GM12878 (cell line): ENCODE measurements around the gene CSF2. TPM values are rescaled to one million over a fixed set of nuclear protein-coding genes. Genes with fewer than 3 reads are reported as not detected.
"Not testable (repeated sequence)": the region's sequence is repeated elsewhere in the genome, so short reads cannot be mapped to it uniquely, and the experiment has no call there.

Experiments
- ATAC-seq: fragments of 200-7000 bp; cut with Tn5 transposase; 3 replicates; pipeline ENCODE4 v1.9.1; 2020; ENCODE audit warnings: mild to moderate bottlenecking, moderate library complexity
- BruUV-seq: library from RNA; stranded (reverse); fragments of 400-500 nt; replicated peaks from 2 replicates; lab custom pipeline; 2021; lab: Mats Ljungman, UMichigan
- CTCF ChIA-PET: fragments of 300-600 bp; sonication (Branson Sonifier 250); formaldehyde crosslinking; extraction: SDS; loops from one replicate; lab custom pipeline; 2021; ENCODE audit warnings: inconsistent platforms; lab: Yijun Ruan, JAX
- POLR2A ChIA-PET: fragments of 350-600 bp; formaldehyde crosslinking; extraction: SDS; loops from one replicate; lab custom pipeline; 2021; ENCODE audit warnings: inconsistent platforms; lab: Charles Lee
- RAD21 ChIA-PET: fragments of 300-600 bp; sonication (Branson Sonifier 250); formaldehyde crosslinking; loops from one replicate; lab custom pipeline; 2023; ENCODE audit warnings: antibody characterized with exemption; ENCODE audit not compliant: unreplicated experiment; lab: Charles Lee
- SMC1A ChIA-PET: fragments of 300-600 bp; sonication (Branson Sonifier 250); formaldehyde crosslinking; loops from one replicate; lab custom pipeline; 2023; ENCODE audit not compliant: unreplicated experiment, uncharacterized antibody; lab: Charles Lee
- DNase-seq: peaks from one replicate; pipeline ENCODE4 v3.0.0-alpha.2; 2011; ENCODE audit warnings: low read depth, low spot score
- FAIRE-seq: peaks from 3 replicates; lab custom pipeline; 2011; peaks lifted over from hg19 to GRCh38; lab: Jason Lieb, UNC
- H2AFZ ChIP-seq: 2 replicates; pipeline ENCODE4 v1.6.0; 2011; ENCODE audit warnings: low read depth, low read length, control low read depth; ENCODE audit not compliant: control insufficient read depth
- H3K27ac ChIP-seq: 2 replicates; pipeline ENCODE4 v1.5.1; 2011; ENCODE audit warnings: control low read depth; ENCODE audit not compliant: control insufficient read depth, insufficient read depth
- H3K27me3 ChIP-seq, 2 experiments: replicated peaks in 1 of 2; 2 replicates each; pipeline versions ENCODE4 v1.6.0 to v1.6.1; 2011; ENCODE audit warnings: low read length in 1 of 2; ENCODE audit not compliant: control insufficient read depth in 2 of 2, insufficient read depth in 2 of 2
- H3K36me3 ChIP-seq, 2 experiments: 2 replicates each; pipeline ENCODE4 v1.5.1; 2011; ENCODE audit warnings: low read length in 1 of 2; ENCODE audit not compliant: control insufficient read depth in 2 of 2, insufficient read depth in 2 of 2
- H3K4me1 ChIP-seq: 2 replicates; pipeline ENCODE4 v1.6.1; 2011; ENCODE audit warnings: mild to moderate bottlenecking, low read length, moderate library complexity, mixed read lengths; ENCODE audit not compliant: control insufficient read depth, insufficient read depth
- H3K4me2 ChIP-seq: 2 replicates; pipeline ENCODE4 v1.6.0; 2011; ENCODE audit warnings: control low read depth; ENCODE audit not compliant: control insufficient read depth, insufficient read depth
- H3K4me3 ChIP-seq: fragments of 200-600 bp; sonication (generic); 2 replicates; pipeline ENCODE4 v1.5.1; 2016
- H3K79me2 ChIP-seq: 2 replicates; pipeline ENCODE4 v1.6.0; 2011; ENCODE audit warnings: low read length; ENCODE audit not compliant: control insufficient read depth, insufficient read depth
- H3K9ac ChIP-seq: 2 replicates; pipeline ENCODE4 v1.8.0; 2011; ENCODE audit warnings: low read length, control low read depth, mixed read lengths; ENCODE audit not compliant: control insufficient read depth, insufficient read depth
- H3K9me3 ChIP-seq: replicated peaks from 3 replicates; pipeline ENCODE4 v1.5.1; 2011; ENCODE audit warnings: mild to moderate bottlenecking, low read length; ENCODE audit not compliant: control insufficient read depth, insufficient read depth
- H4K20me1 ChIP-seq: 2 replicates; pipeline ENCODE4 v1.6.0; 2011; ENCODE audit not compliant: control insufficient read depth, insufficient read depth
- WGBS: methylation state at CpG from one replicate; pipeline ENCODE4 v1.1.6; 2016; ENCODE audit warnings: low lambda C conversion rate; ENCODE audit not compliant: insufficient replicate concordance, insufficient coverage; ENCODE audit errors: missing lambda C conversion rate; 5-methylcytosine and 5-hydroxymethylcytosine counted together
- in situ Hi-C: fragments of 300-500 bp; cut with MboI; formaldehyde crosslinking; loops from 9 replicates; pipeline ENCODE4 v1.14.3; 2018; ENCODE audit warnings: mixed read lengths
- intact Hi-C: fragments of 100-400 bp; cut with micrococcal nuclease; formaldehyde crosslinking; loops from one replicate; pipeline ENCODE4 v1.14.2; 2022; ENCODE audit not compliant: unreplicated experiment
- polyA plus RNA-seq, 11 experiments: library from polyadenylated mRNA; depleted of rRNA in 4 of 11; unstranded in 6 of 11; stranded (reverse) in 5 of 11; fragments of >200 nt; fragmentation: Nextera tagmentation in 4 of 11; fragmentation: Illumina TruSeq in 1 of 11; extraction: Ambion mirVana in 4 of 11; extraction: Trizol in 1 of 11; gene quantifications; 1 replicate in 1 of 11; 2 replicates in 10 of 11; pipeline versions ENCODE4 v1.2.1 to v1.2.3, GENCODE V29; 2011 to 2016; ENCODE audit warnings: inconsistent platforms in 2 of 11, missing spikeins in 2 of 11, low read depth in 1 of 11
- small RNA-seq: library from RNA; depleted of rRNA; stranded (forward); fragments of <200 nt; gene quantifications from one replicate; pipeline ENCODE3, GENCODE V24; 2014
- total RNA-seq, 4 experiments: library from RNA; depleted of rRNA in 3 of 4; stranded (reverse); fragments of >200 nt in 3 of 4; fragmentation: Illumina TruSeq in 1 of 4; extraction: Trizol in 1 of 4; gene quantifications; 2 replicates each; pipeline versions ENCODE4 v1.2.1 to v1.2.3, GENCODE V29; 2013 to 2021

CSF2 gene
- total and polyA plus RNA-seq, 10 of the 15 experiments (the other 5 are each of a cell fraction or from before 2014, with no cell fraction given): 0.15 to 2.0 (median 0.69) TPM; not detected in 2

DNA sequence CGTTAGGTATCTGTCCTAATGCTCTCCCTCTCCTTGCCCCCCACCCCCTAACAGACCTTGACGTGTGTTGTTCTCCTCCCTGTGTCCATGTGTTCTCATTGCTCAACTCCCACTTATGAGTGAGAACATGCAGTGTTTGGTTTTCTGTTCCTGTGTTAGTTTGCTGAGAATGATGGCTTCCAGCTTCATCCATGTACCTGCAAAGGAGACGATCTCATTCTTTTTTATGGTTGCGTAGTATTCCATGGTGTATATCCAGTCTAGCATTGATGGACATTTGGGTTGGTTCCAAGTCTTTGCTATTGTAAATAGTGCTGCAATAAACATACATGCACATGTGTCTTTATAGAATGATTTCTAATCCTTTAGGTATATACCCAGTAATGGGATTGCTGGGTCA, 50.0 kb downstream of the CSF2 start:
- BruUV-seq, H3K4me2 ChIP-seq, H3K27ac ChIP-seq, DNase-seq, H3K79me2 ChIP-seq, H3K4me1 ChIP-seq, ATAC-seq, H3K9ac ChIP-seq, H3K27me3 ChIP-seq, POLR2A ChIA-PET, in situ Hi-C loops, H3K36me3 ChIP-seq, RAD21 ChIA-PET, SMC1A ChIA-PET, H4K20me1 ChIP-seq, H3K4me3 ChIP-seq, H2AFZ ChIP-seq, intact Hi-C loops, H3K9me3 ChIP-seq, CTCF ChIA-PET, FAIRE-seq: not testable (repeated sequence)
- WGBS: 68% methylated on average over 4 of the region's 4 CpGs

Small RNAs within 50 kb of the gene (small RNA-seq; reads per million reads assigned to genes)
- not detected for gene RF00285

Other genes starting within 250 kb of the CSF2 start
- gene MEIKIN, start 128.1 kb upstream of the CSF2 start, total RNA-seq (2014; rRNA removed): not detected in 2 replicates
- not detected in 2 replicates for gene MEIKIN, start 128.1 kb upstream of the CSF2 start, total RNA-seq (2014; rRNA removed; fragmentation: Illumina TruSeq; extraction: Trizol)
- not detected in 2 replicates for gene MEIKIN, start 128.1 kb upstream of the CSF2 start, total RNA-seq (2021)
- gene MEIKIN, start 128.1 kb upstream of the CSF2 start, polyA plus RNA-seq (2011; rRNA removed): not detected in 2 replicates
- not detected in 2 replicates for gene MEIKIN, start 128.1 kb upstream of the CSF2 start, polyA plus RNA-seq (2014; fragmentation: Illumina TruSeq; extraction: Trizol)
- not detected for gene MEIKIN, start 128.1 kb upstream of the CSF2 start, polyA plus RNA-seq (2014; fragmentation: Nextera tagmentation; extraction: Ambion mirVana)
- not detected in 2 replicates for gene MEIKIN, start 128.1 kb upstream of the CSF2 start, polyA plus RNA-seq (2014; rRNA removed)
- not detected for gene MEIKIN, start 128.1 kb upstream of the CSF2 start, polyA plus RNA-seq (2016; fragmentation: Nextera tagmentation; extraction: Ambion mirVana)
- gene ACSL6, start 62.1 kb upstream of the CSF2 start, total RNA-seq (2014; rRNA removed): not detected in 2 replicates
- gene ACSL6, start 62.1 kb upstream of the CSF2 start, total RNA-seq (2014; rRNA removed; fragmentation: Illumina TruSeq; extraction: Trizol): 0.09 TPM in 1 of 2 replicates, not detected in the other
- gene ACSL6, start 62.1 kb upstream of the CSF2 start, total RNA-seq (2021): 0.05 TPM in 1 of 2 replicates, not detected in the other
- not detected in 2 replicates for gene ACSL6, start 62.1 kb upstream of the CSF2 start, polyA plus RNA-seq (2011; rRNA removed)
- 0.06 and 0.10 TPM in 2 replicates for gene ACSL6, start 62.1 kb upstream of the CSF2 start, polyA plus RNA-seq (2014; fragmentation: Illumina TruSeq; extraction: Trizol)
- gene ACSL6, start 62.1 kb upstream of the CSF2 start, polyA plus RNA-seq (2014; fragmentation: Nextera tagmentation; extraction: Ambion mirVana): not detected
- gene ACSL6, start 62.1 kb upstream of the CSF2 start, polyA plus RNA-seq (2014; rRNA removed): 0.53 TPM in 1 of 2 replicates, not detected in the other
- gene ACSL6, start 62.1 kb upstream of the CSF2 start, polyA plus RNA-seq (2016; fragmentation: Nextera tagmentation; extraction: Ambion mirVana): not detected
- not detected in 2 replicates for gene IL3, start 13.1 kb upstream of the CSF2 start, total RNA-seq (2014; rRNA removed)
- gene IL3, start 13.1 kb upstream of the CSF2 start, total RNA-seq (2014; rRNA removed; fragmentation: Illumina TruSeq; extraction: Trizol): not detected in 2 replicates
- not detected in 2 replicates for gene IL3, start 13.1 kb upstream of the CSF2 start, total RNA-seq (2021)
- gene IL3, start 13.1 kb upstream of the CSF2 start, polyA plus RNA-seq (2011; rRNA removed): not detected in 2 replicates
- gene IL3, start 13.1 kb upstream of the CSF2 start, polyA plus RNA-seq (2014; fragmentation: Illumina TruSeq; extraction: Trizol): not detected in 2 replicates
- not detected for gene IL3, start 13.1 kb upstream of the CSF2 start, polyA plus RNA-seq (2014; fragmentation: Nextera tagmentation; extraction: Ambion mirVana)
- gene IL3, start 13.1 kb upstream of the CSF2 start, polyA plus RNA-seq (2014; rRNA removed): not detected in 2 replicates
- not detected for gene IL3, start 13.1 kb upstream of the CSF2 start, polyA plus RNA-seq (2016; fragmentation: Nextera tagmentation; extraction: Ambion mirVana)
- gene P4HA2, start 154.1 kb downstream of the CSF2 start, total RNA-seq (2014; rRNA removed): 6.9 and 7.7 TPM in 2 replicates
- gene P4HA2, start 154.1 kb downstream of the CSF2 start, total RNA-seq (2014; rRNA removed; fragmentation: Illumina TruSeq; extraction: Trizol): 5.4 and 6.2 TPM in 2 replicates
- 7.3 and 7.9 TPM in 2 replicates for gene P4HA2, start 154.1 kb downstream of the CSF2 start, total RNA-seq (2021)
- gene P4HA2, start 154.1 kb downstream of the CSF2 start, polyA plus RNA-seq (2011; rRNA removed): 7.2 and 7.6 TPM in 2 replicates
- 4.9 and 6.0 TPM in 2 replicates for gene P4HA2, start 154.1 kb downstream of the CSF2 start, polyA plus RNA-seq (2014; fragmentation: Illumina TruSeq; extraction: Trizol)
- gene P4HA2, start 154.1 kb downstream of the CSF2 start, polyA plus RNA-seq (2014; fragmentation: Nextera tagmentation; extraction: Ambion mirVana): 10 to 100 TPM in 1 of 2 experiments, 1 to 10 TPM in 1; 9.1 to 10.6 TPM
- 4.7 and 5.7 TPM in 2 replicates for gene P4HA2, start 154.1 kb downstream of the CSF2 start, polyA plus RNA-seq (2014; rRNA removed)
- gene P4HA2, start 154.1 kb downstream of the CSF2 start, polyA plus RNA-seq (2016; fragmentation: Nextera tagmentation; extraction: Ambion mirVana): 10 to 100 TPM in 1 of 2 experiments, 1 to 10 TPM in 1; 7.4 to 10.9 TPM
- 0.22 and 0.62 TPM in 2 replicates for gene PDLIM4, start 183.9 kb downstream of the CSF2 start, total RNA-seq (2014; rRNA removed)
- gene PDLIM4, start 183.9 kb downstream of the CSF2 start, total RNA-seq (2014; rRNA removed; fragmentation: Illumina TruSeq; extraction: Trizol): 0.18 TPM in 1 of 2 replicates, not detected in the other
- 0.24 and 0.36 TPM in 2 replicates for gene PDLIM4, start 183.9 kb downstream of the CSF2 start, total RNA-seq (2021)
- gene PDLIM4, start 183.9 kb downstream of the CSF2 start, polyA plus RNA-seq (2011; rRNA removed): 0.69 and 1.7 TPM in 2 replicates
- not detected in 2 replicates for gene PDLIM4, start 183.9 kb downstream of the CSF2 start, polyA plus RNA-seq (2014; fragmentation: Illumina TruSeq; extraction: Trizol)
- gene PDLIM4, start 183.9 kb downstream of the CSF2 start, polyA plus RNA-seq (2014; fragmentation: Nextera tagmentation; extraction: Ambion mirVana): not detected
- gene PDLIM4, start 183.9 kb downstream of the CSF2 start, polyA plus RNA-seq (2014; rRNA removed): 0.13 and 0.51 TPM in 2 replicates
- gene PDLIM4, start 183.9 kb downstream of the CSF2 start, polyA plus RNA-seq (2016; fragmentation: Nextera tagmentation; extraction: Ambion mirVana): under 1 TPM; 0.39 to 0.86 TPM
- gene SLC22A4, start 220.6 kb downstream of the CSF2 start, total RNA-seq (2014; rRNA removed): 0.11 and 0.27 TPM in 2 replicates
- 0.09 TPM in 1 of 2 replicates, not detected in the other for gene SLC22A4, start 220.6 kb downstream of the CSF2 start, total RNA-seq (2014; rRNA removed; fragmentation: Illumina TruSeq; extraction: Trizol)
- 0.13 and 0.21 TPM in 2 replicates for gene SLC22A4, start 220.6 kb downstream of the CSF2 start, total RNA-seq (2021)
- 0.06 and 0.10 TPM in 2 replicates for gene SLC22A4, start 220.6 kb downstream of the CSF2 start, polyA plus RNA-seq (2011; rRNA removed)
- gene SLC22A4, start 220.6 kb downstream of the CSF2 start, polyA plus RNA-seq (2014; fragmentation: Illumina TruSeq; extraction: Trizol): 0.04 and 0.17 TPM in 2 replicates
- under 1 TPM in 1 of 2 experiments, not detected in 1; 0.05 TPM for gene SLC22A4, start 220.6 kb downstream of the CSF2 start, polyA plus RNA-seq (2014; fragmentation: Nextera tagmentation; extraction: Ambion mirVana)
- 0.04 and 0.61 TPM in 2 replicates for gene SLC22A4, start 220.6 kb downstream of the CSF2 start, polyA plus RNA-seq (2014; rRNA removed)
- under 1 TPM in 1 of 2 experiments, not detected in 1; 0.32 TPM for gene SLC22A4, start 220.6 kb downstream of the CSF2 start, polyA plus RNA-seq (2016; fragmentation: Nextera tagmentation; extraction: Ambion mirVana)